CD4-positive, alpha-beta memory T cell (primary cell): ENCODE results near the gene GRID1. TPM values are rescaled to one million over a fixed set of nuclear protein-coding genes. Genes with fewer than 3 reads are reported as not detected.
"Not testable (repeated sequence)": the region's sequence is repeated elsewhere in the genome, so short reads cannot be mapped to it uniquely, and the experiment has no call there.

Source experiments
- CTCF ChIA-PET: fragments of 350-600 bp; sonication (Branson Sonifier 250); formaldehyde crosslinking; loops from one replicate; lab custom pipeline; 2021; ENCODE audit warnings: inconsistent platforms; ENCODE audit not compliant: partially characterized antibody; lab: Charles Lee
- POLR2A ChIA-PET: fragments of 350-600 bp; sonication (Branson Sonifier 250); formaldehyde crosslinking; loops from one replicate; lab custom pipeline; 2021; ENCODE audit not compliant: partially characterized antibody; lab: Charles Lee
- DNase-seq, 5 donors: peaks; one replicate each; pipeline versions ENCODE4 v3.0.0 to v3.0.0-alpha.2; 2020 to 2022; ENCODE audit warnings: mixed read lengths in 1 of 5
- H3K27ac ChIP-seq: one replicate; pipeline ENCODE4 v1.7.0; 2013; ENCODE audit warnings: low read depth, low read length
- H3K27me3 ChIP-seq: 2 replicates; pipeline ENCODE4 v1.7.0; 2013; ENCODE audit warnings: mild to moderate bottlenecking, low read length, moderate library complexity; ENCODE audit not compliant: insufficient read depth
- H3K36me3 ChIP-seq: 2 replicates; pipeline ENCODE4 v1.7.0; 2013; ENCODE audit warnings: mild to moderate bottlenecking, low read length, moderate library complexity; ENCODE audit not compliant: insufficient read depth
- H3K4me1 ChIP-seq: 2 replicates; pipeline ENCODE4 v1.7.0; 2013; ENCODE audit warnings: mild to moderate bottlenecking, low read length, moderate library complexity; ENCODE audit not compliant: insufficient read depth
- H3K4me3 ChIP-seq, 2 donors: one replicate each; pipeline ENCODE4 v1.7.0; 2013; ENCODE audit warnings: low read length in 2 of 2, mild to moderate bottlenecking in 1 of 2
- H3K9me3 ChIP-seq, 2 donors: one replicate each; pipeline ENCODE4 v1.7.0; 2013; ENCODE audit warnings: low read length in 2 of 2, control low read depth in 1 of 2; ENCODE audit not compliant: control insufficient read depth in 1 of 2
- H3K27ac Mint-ChIP-seq, 7 donors: one replicate each; pipeline ENCODE4 v1.8.0; 2020 to 2021; ENCODE audit warnings: mixed read lengths in 7 of 7, mild to moderate bottlenecking in 6 of 7, inconsistent platforms in 3 of 7, moderate library complexity in 3 of 7
- H3K27me3 Mint-ChIP-seq, 2 donors: one replicate each; pipeline ENCODE4 v1.8.0; 2020 to 2021; ENCODE audit warnings: mixed read lengths in 2 of 2
- H3K36me3 Mint-ChIP-seq, 2 donors: one replicate each; pipeline ENCODE4 v1.8.0; 2020 to 2021; ENCODE audit warnings: mixed read lengths in 2 of 2, inconsistent platforms in 1 of 2, mild to moderate bottlenecking in 1 of 2
- H3K4me1 Mint-ChIP-seq, 4 donors: one replicate each; pipeline ENCODE4 v1.8.0; 2020 to 2021; ENCODE audit warnings: mixed read lengths in 4 of 4, mild to moderate bottlenecking in 1 of 4
- H3K4me3 Mint-ChIP-seq, 8 donors: one replicate each; pipeline ENCODE4 v1.8.0; 2020 to 2021; ENCODE audit warnings: mixed read lengths in 8 of 8, mild to moderate bottlenecking in 7 of 8, moderate library complexity in 6 of 8, inconsistent platforms in 3 of 8
- H3K9me3 Mint-ChIP-seq, 8 donors: one replicate each; pipeline ENCODE4 v1.8.0; 2020 to 2021; ENCODE audit warnings: mixed read lengths in 8 of 8, mild to moderate bottlenecking in 5 of 8, inconsistent platforms in 3 of 8, moderate library complexity in 1 of 8
- intact Hi-C: fragments of 100-400 bp; cut with micrococcal nuclease; formaldehyde crosslinking; loops from one replicate; pipeline ENCODE4 v1.15.1; 2023
- polyA plus RNA-seq, 2 donors: library from polyadenylated mRNA; unstranded; fragments of 300-500 nt; fragmentation: Illumina TruSeq; gene quantifications; one replicate each; pipeline ENCODE4 v1.2.3, GENCODE V29; 2021
- total RNA-seq, 2 experiments: library from RNA; stranded (reverse); gene quantifications; one replicate each; pipeline ENCODE4 v1.2.3, GENCODE V29; 2021

Gene GRID1
- total and polyA plus RNA-seq, 4 experiments from 2014 or later, result not detected

GRCh38 chr10:86111902-86112545, 254.6 kb downstream of the GRID1 start:
- H3K27ac Mint-ChIP-seq, result no peak overlapping the region
- CTCF ChIA-PET, result no interaction called here

GRCh38 chr10:86110156-86110786, 256.3 kb downstream of the GRID1 start:
- no peak overlapping the region for H3K27ac ChIP-seq
- ChIA-PET POLR2A (no interaction called here), CTCF (no interaction called here)
- no peaks in the 10 kb centered on the region for H3K9me3 Mint-ChIP-seq
- no peaks in the 10 kb centered on the region for H3K9me3 ChIP-seq
- H3K36me3 ChIP-seq, result no peaks in the 10 kb centered on the region
- no peaks in the 10 kb centered on the region for H3K27me3 ChIP-seq
- DNase-seq, result no peak
- peaks cover 0 to 3% (median 0%) of the 10 kb centered on the region in 4 donors for H3K4me1 Mint-ChIP-seq
- no peaks in the 10 kb centered on the region for H3K4me1 ChIP-seq
- H3K27ac Mint-ChIP-seq, result no peak overlapping the region
- H3K36me3 Mint-ChIP-seq, result no peaks in the 10 kb centered on the region
- intact Hi-C loops, result no loop called here
- H3K4me3 ChIP-seq, result no peak overlapping the region
- H3K4me3 Mint-ChIP-seq, result no peak overlapping the region
- peaks cover 2 to 3% of the 10 kb centered on the region in 2 donors for H3K27me3 Mint-ChIP-seq

More at GRCh38 chr10:86111902-86112545, 254.6 kb downstream of the GRID1 start:
- peaks cover 2 to 3% of the 10 kb centered on the region in 2 donors for H3K27me3 Mint-ChIP-seq
- H3K4me1 ChIP-seq, result no peaks in the 10 kb centered on the region
- DNase-seq, result no peak
- H3K4me1 Mint-ChIP-seq, result no peaks in the 10 kb centered on the region
- H3K36me3 Mint-ChIP-seq, result no peaks in the 10 kb centered on the region
- no peaks in the 10 kb centered on the region for H3K9me3 ChIP-seq
- no peak overlapping the region for H3K27ac ChIP-seq
- H3K4me3 ChIP-seq, result no peak overlapping the region
- POLR2A ChIA-PET, result no interaction called here
- no peaks in the 10 kb centered on the region for H3K36me3 ChIP-seq
- no peaks in the 10 kb centered on the region for H3K27me3 ChIP-seq
- no peaks in the 10 kb centered on the region for H3K9me3 Mint-ChIP-seq
- intact Hi-C loops, result no loop called here
- no peak overlapping the region for H3K4me3 Mint-ChIP-seq

GRCh38 chr10:86109421-86109820, 257.2 kb downstream of the GRID1 start:
- intact Hi-C loops, result no loop called here
- Histone ChIP-seq H3K27me3 (no peaks in the 10 kb centered on the region), H3K36me3 (no peaks in the 10 kb centered on the region), H3K9me3 (no peaks in the 10 kb centered on the region), H3K4me3 (no peak overlapping the region), H3K27ac (no peak overlapping the region), H3K4me1 (no peaks in the 10 kb centered on the region)
- Mint-ChIP-seq H3K27me3 (peaks cover 2 to 3% of the 10 kb centered on the region in 2 donors), H3K27ac (no peak overlapping the region), H3K4me1 (peaks cover 0 to 3% (median 0%) of the 10 kb centered on the region in 4 donors), H3K9me3 (no peaks in the 10 kb centered on the region), H3K4me3 (no peak overlapping the region), H3K36me3 (no peaks in the 10 kb centered on the region)
- no peak for DNase-seq
- ChIA-PET CTCF (no interaction called here), POLR2A (no interaction called here)

- CTCF ChIA-PET, result no interaction called here
These were observed 257.9 kb downstream of the GRID1 start for GRCh38 chr10:86108696-86109095.

GRCh38 chr10:86107611-86108310, 258.8 kb downstream of the GRID1 start:
- H3K27ac ChIP-seq, H3K27me3 ChIP-seq, H3K27me3 Mint-ChIP-seq, CTCF ChIA-PET, intact Hi-C loops, H3K4me3 ChIP-seq, H3K4me1 Mint-ChIP-seq, DNase-seq, H3K4me3 Mint-ChIP-seq, H3K36me3 Mint-ChIP-seq, H3K36me3 ChIP-seq, H3K27ac Mint-ChIP-seq, POLR2A ChIA-PET, H3K9me3 ChIP-seq, H3K9me3 Mint-ChIP-seq, H3K4me1 ChIP-seq: not testable (repeated sequence)

More at GRCh38 chr10:86108696-86109095, 257.9 kb downstream of the GRID1 start:
- H3K27ac ChIP-seq, result no peak overlapping the region
- no peak for DNase-seq
- Mint-ChIP-seq H3K4me1 (peaks cover 0 to 3% (median 0%) of the 10 kb centered on the region in 4 donors), H3K4me3 (no peak overlapping the region), H3K9me3 (no peaks in the 10 kb centered on the region), H3K36me3 (no peaks in the 10 kb centered on the region), H3K27ac (no peak overlapping the region), H3K27me3 (peaks cover 2 to 3% of the 10 kb centered on the region in 2 donors)
- no peaks in the 10 kb centered on the region for H3K27me3 ChIP-seq
- intact Hi-C loops, result no loop called here
- H3K4me3 ChIP-seq, result no peak overlapping the region
- H3K9me3 ChIP-seq, result no peaks in the 10 kb centered on the region
- H3K4me1 ChIP-seq, result no peaks in the 10 kb centered on the region
- no peaks in the 10 kb centered on the region for H3K36me3 ChIP-seq
- POLR2A ChIA-PET, result no interaction called here

- intact Hi-C loops, result no loop called here
- CTCF ChIA-PET, result no interaction called here
- Histone ChIP-seq H3K27me3 (no peaks in the 10 kb centered on the region), H3K27ac (no peak overlapping the region), H3K4me3 (no peak overlapping the region), H3K4me1 (no peaks in the 10 kb centered on the region), H3K9me3 (no peaks in the 10 kb centered on the region), H3K36me3 (no peaks in the 10 kb centered on the region)
- DNase-seq, result no peak
- H3K36me3 Mint-ChIP-seq, result no peaks in the 10 kb centered on the region
- H3K9me3 Mint-ChIP-seq, result peaks cover 0 to under 1% (median 0%) of the 10 kb centered on the region in 8 donors
- H3K27me3 Mint-ChIP-seq, result no peaks in the 10 kb centered on the region
- no peak overlapping the region for H3K4me3 Mint-ChIP-seq
- POLR2A ChIA-PET, result no interaction called here
- peaks cover 0 to 3% (median 0%) of the 10 kb centered on the region in 4 donors for H3K4me1 Mint-ChIP-seq
- H3K27ac Mint-ChIP-seq, result no peak overlapping the region
These were observed 259.5 kb downstream of the GRID1 start for GRCh38 chr10:86107131-86107530.

GRCh38 chr10:86106616-86107015, 260.0 kb downstream of the GRID1 start:
- CTCF ChIA-PET, result no interaction called here
- no peak overlapping the region for H3K27ac ChIP-seq
- H3K27me3 ChIP-seq, result no peaks in the 10 kb centered on the region
- no peak overlapping the region for H3K4me3 ChIP-seq
- POLR2A ChIA-PET, result no interaction called here
- no peak for DNase-seq
- Mint-ChIP-seq H3K36me3 (no peaks in the 10 kb centered on the region), H3K4me1 (peaks cover 0 to 3% (median 0%) of the 10 kb centered on the region in 4 donors), H3K27ac (no peak overlapping the region), H3K9me3 (peaks cover 0 to 2% (median 0%) of the 10 kb centered on the region in 8 donors), H3K27me3 (no peaks in the 10 kb centered on the region), H3K4me3 (no peak overlapping the region)
- intact Hi-C loops, result no loop called here
- H3K4me1 ChIP-seq, result no peaks in the 10 kb centered on the region
- no peaks in the 10 kb centered on the region for H3K9me3 ChIP-seq
- no peaks in the 10 kb centered on the region for H3K36me3 ChIP-seq
